HG02588 (cell line): ENCODE results near the gene CCDC106.

Experiments
- ATAC-seq: cut with Tn5 transposase; IDR thresholded peaks from one replicate; pipeline ENCODE4 v1.9.1; 2021; ENCODE audit warnings: mild to moderate bottlenecking, moderate library complexity; ENCODE audit not compliant: unreplicated experiment

CCDC106 gene

DNA sequence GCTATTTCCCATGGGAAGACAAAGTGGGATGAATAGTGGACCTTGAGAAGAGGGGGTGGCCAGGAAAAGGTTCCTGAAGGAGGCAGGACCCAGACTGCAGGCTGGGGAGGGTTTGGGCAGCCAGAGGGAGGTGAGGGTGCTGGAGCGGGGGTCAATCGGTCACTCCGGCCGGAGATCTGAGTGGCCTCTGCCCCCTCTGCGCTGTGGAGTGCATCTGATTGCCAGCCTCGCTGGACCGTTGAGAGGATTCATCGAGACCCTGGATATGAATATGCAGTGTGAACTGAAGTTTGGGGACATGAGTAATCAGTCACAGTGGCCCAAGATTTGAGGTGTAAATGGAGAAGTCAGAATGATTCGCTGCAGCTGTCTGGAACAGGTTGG, 12.7 kb upstream of the CCDC106 start:
- ATAC-seq, result no peak

DNA sequence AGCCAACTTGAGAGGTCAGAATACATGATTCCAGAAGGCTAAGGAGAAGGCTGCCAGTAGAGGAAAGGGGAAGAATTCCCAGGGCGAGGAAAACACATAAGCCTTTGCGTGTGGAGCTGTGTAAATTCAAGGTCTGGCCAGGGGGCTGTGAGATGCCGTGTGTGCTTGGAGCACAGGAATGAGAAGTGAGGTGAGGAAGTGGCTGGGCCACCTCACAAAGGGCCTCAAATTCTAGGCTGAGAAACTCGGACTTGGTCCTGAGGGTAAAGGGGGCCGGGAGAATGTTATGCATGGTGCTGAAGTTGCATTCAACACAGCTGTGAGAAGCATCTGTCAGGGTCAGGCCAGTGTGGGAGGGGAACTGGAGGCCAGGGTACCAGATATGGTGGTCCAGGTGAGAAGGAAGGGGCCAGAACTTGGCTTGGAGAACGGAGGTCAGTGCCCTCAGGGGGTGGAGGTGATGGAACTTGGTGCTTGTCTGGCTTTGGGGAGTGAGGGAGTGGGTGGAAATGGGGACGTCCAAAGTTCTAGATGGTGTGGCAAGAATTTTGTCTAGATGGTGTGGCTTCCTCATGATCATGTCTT, 12.1 kb upstream of the CCDC106 start:
- ATAC-seq, result no peak

DNA sequence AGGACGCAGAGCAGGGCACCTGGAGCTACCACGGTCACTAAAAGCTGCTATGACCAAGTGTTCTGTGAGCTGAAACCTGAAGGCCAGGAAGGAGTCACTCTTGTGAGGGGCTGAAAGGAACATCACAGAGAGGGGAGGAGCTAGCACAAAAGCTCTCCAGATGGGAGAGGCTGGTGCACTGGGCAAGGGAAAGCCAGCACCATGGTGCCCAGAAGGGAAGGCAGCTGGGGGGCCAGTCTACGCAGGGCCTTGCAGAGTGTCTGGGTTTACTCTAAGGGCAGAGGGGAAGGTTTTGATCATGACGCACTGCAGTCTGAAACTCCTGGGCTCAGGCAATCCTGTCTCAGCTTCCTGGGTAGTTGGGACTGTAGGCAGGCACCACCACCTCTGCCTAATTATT, 11.3 kb upstream of the CCDC106 start:
- ATAC-seq, result no peak

DNA sequence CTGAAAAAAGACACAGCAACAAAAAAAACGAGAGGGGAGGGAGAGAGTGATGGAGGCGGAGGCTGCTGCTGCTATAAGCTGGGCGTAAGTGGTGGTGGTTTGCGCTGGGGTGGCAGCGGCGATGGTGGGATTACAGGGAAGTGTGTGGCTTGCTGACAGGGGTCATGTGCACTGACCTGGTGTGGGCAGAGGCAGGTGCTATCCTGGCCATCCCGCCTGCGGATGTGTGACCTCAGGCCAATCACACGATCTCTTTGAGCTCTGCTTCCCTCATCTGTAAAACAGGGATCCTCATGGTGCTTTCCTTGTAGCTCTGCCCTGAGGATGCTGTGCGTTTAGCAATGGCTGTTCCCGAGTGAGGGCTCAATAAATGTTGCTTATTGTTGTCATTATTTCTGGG, 10.5 kb upstream of the CCDC106 start:
- ATAC-seq, result no peak

DNA sequence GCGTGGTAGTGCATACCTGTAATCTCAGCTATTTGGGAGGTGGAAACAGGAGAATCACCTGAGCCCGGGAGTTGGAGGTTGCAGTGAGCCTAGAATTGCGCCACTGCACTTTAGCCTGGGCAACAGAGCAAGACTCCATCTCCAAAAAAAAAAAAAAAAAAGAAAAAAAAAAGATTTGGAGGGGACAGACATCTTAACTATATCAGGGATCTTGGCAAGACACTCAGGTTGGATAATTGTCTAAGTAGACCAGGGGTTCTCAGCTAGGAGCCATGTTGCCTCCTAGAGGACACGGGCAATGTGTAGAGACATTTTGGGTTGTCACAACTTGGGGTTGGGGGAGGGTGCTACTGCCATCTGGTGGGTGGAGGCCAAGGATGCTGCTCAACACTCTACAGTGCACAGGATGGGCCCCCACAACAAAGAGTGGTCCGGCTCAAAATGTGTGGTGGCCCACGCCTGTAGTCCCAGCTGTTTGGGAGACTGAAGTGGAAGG, 9.1 kb upstream of the CCDC106 start:
- ATAC-seq, result no peak

DNA sequence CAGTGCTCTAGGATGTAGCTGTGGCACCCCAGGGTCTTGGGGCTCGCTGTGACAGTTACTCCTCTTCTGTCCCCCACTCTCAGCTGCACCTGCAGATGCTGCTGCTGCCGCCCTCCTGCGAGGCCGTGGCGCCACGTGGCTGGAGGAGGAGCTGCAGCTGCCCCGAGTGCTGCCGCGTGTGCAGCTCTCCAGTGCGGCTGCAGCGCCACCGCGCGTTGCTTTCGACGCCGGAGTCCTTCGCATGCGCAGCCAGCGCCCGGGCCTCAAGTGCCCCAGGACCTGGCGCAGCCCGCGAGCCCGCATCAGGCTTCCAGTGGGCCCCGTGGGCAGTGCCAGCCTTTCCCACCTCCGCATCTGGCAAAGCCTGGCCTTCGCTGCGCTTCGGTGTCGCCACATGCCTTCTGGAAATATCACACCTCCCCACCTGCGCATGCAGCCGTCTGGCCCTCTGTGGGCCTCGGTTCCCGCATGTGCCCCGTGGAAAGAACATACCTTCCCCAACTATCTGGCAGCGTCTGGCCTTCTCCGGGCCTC, 7.9 kb upstream of the CCDC106 start:
- ATAC-seq, result no peak

DNA sequence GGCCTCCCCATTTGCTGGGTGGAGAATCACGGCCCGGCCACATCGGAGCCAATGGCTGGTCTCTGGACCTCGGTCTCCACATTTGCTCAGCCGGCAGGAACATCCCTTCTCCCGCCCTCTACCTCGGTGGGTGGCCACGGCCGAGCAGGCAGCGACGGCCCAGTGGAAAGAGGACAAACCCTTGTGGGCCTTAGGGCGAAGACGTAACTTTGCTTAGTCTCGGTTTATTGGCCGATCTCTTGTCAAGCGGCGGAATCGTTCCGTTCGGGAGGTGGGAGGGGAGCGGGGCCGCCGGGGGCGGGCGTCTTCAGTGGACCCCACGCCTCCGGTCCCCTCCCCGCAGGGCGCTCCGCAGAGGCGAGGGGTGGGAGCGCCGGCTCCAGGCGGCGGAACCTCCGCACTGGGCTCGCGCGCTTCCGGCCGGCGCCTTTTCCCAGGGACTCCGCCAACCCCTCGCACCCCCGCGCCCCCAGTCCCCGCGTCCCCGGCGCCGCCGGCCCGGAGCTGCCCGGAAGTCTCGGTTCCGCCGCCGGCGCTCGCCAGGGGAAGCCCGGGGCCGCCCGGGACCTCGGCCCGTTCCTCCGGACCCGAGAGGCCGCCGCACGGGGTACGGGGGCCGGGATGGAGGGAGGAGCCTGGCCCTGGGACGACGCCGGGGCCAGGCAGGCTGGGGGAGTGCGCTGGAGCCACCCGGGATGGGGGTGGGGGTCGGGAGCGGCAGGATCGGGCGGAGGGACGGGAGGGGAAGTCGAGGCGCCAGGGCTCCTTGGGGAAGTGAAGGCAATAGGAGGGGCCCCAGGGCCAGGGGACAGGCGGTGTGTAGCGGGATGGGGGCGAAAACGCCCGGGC, 7.2 kb upstream of the CCDC106 start, which contains the start of gene ZNF580:
TSS of gene ZNF580 (plus strand) at position 426 of the 849 bp plus-strand sequence. CDS start 1,507 bp downstream, outside the sequence.
- no peak for ATAC-seq

DNA sequence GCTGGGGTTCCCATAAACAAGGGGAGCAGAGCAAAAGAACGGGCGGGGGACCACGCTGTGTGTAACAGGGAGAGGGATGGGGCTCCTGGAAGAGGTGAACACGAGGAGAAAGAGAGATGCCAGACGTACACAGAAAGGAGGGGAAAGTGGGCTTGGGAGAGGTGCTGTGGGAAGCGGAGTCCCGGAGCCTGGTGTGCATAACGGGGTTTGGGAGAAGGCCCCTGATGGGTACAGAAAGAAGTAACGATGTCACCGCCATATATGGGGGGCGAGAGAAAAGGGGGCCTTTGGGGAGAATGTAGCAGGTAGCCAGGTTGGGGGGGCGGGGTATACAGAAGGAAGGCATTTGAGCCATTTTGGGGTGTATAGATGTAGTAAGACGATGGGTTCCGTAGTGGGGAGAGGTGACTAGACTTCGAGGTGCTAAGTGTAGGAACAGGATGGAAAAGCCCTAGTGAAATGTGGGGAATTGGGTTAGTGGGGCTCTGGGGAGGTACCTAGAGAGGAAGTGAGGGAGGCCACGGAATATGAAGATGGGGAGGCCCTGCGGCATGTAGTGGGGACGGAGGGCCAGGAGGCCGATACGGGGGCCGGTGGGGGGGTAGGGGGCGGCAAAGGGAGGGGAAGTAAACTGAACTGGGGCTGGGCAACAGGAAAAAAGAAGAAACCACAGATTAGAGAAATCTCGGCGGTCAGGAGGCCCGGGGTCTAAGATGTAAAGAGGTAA, 6.4 kb upstream of the CCDC106 start:
- no peak for ATAC-seq

DNA sequence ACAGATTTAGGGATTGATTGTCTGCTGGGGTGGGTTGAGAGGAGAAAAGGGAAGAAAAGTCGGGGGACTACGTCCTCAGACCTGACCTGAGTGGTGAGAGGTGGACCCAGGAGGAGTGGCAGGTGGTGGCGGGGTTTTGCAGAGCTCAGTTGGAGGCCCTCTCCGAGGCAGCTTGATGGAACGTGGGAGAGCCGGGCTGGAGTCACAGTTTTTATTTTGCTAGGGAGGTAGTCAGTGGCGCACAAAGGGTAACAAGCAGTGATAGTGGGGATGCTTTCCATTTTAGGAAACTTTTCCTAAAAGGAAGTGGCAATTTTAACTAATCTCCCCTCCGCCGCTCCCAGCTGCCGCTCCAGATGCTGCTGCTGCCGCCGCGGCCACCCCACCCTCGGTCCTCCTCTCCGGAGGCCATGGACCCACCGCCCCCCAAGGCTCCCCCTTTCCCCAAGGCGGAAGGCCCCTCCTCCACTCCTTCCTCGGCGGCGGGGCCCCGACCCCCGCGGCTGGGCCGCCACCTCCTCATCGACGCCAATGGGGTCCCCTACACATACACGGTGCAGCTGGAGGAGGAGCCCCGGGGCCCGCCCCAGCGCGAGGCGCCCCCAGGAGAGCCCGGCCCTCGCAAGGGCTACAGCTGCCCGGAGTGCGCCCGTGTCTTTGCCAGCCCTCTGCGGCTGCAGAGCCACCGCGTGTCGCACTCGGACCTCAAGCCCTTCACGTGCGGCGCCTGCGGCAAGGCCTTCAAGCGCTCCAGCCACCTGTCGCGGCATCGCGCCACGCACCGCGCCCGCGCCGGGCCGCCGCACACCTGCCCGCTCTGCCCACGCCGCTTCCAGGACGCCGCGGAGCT, 5.6 kb upstream of the CCDC106 start:
- no peak for ATAC-seq

DNA sequence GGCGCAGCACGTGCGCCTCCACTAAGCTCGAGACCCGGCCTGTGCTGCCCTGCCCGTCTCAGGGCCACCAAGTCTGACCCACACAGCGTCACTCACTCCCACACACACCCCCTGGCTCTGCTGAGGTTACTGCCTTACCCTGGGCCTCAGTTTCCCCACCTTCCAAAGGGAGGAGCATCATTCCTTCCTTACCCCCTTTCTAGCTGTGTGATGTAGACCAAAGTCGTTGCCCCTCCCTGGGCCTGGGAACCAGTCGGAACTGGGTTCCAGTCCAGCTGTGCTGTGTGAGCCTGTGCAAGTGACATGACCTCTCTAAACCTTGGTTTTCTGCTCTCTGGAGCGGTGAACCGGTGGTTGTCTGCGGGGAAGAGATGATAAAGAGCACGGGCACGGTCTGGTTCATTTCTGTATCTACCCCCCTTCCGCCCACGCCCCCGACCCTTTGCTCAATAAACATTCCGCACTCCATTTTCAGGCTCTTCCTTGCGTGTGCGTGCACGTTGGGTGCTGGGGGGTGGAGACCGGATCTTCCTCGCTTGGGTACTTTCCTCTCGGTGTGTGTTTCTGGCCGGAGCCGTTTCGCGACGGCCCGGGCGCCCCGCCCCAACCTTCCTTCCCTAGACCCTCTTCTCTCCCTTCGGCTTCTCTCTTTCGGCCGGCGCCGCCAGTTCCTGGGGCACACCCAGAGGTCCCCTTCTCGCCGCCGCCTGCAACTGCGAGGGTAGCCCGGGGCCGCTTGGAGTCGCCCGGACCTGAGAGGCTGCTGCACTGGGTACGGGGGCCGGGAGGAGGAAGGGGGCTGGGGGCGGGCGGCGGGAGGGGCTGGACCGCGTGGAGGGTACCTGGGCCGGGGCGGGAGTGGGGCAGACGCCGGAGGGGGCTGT, 4.8 kb upstream of the CCDC106 start, which contains the start of gene ZNF581:
TSS of gene ZNF581 (plus strand) at position 647 of the 884 bp plus-strand sequence. CDS start 923 bp downstream, outside the sequence.
- no peak for ATAC-seq

DNA sequence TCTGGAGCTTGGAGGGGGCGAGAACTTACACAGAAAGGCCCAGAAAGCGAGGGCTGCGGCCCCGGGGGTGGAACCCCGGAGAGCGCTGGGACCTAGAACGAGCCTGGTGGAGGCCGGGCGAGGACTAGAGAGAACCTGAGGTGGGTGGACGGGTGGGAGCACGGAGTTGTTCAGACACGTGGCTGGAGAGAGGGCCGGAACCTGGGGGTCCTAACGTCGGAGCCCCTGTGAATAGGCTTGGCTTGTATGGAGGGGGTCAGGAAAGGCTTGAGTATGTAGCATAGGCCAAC, 4.2 kb upstream of the CCDC106 start:
- no peak for ATAC-seq

DNA sequence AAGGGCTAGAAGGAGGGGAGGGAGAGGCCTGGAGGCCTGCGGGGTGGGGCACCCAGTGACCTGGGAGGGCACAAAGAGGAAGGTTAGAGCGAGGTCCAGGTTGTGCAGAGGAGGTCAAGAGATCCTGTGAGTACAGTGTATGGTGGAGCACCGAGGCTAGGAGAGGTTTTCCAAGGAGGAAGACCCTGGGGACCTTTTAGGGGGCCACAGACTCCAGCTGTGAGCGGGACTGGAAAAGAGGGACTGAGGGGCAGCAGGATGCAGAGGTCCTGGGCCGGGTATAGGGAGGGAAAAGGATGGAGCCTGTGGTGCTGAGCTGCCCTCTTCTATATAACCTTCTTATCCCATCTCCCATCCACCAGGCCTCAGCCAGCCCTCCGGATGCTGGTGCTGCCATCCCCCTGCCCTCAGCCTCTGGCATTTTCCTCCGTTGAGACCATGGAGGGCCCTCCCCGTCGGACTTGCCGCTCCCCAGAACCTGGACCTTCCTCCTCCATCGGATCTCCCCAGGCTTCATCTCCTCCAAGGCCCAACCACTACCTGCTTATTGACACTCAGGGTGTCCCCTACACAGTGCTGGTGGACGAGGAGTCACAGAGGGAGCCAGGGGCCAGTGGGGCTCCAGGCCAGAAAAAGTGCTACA, 3.7 kb upstream of the CCDC106 start:
- no peak for ATAC-seq

DNA sequence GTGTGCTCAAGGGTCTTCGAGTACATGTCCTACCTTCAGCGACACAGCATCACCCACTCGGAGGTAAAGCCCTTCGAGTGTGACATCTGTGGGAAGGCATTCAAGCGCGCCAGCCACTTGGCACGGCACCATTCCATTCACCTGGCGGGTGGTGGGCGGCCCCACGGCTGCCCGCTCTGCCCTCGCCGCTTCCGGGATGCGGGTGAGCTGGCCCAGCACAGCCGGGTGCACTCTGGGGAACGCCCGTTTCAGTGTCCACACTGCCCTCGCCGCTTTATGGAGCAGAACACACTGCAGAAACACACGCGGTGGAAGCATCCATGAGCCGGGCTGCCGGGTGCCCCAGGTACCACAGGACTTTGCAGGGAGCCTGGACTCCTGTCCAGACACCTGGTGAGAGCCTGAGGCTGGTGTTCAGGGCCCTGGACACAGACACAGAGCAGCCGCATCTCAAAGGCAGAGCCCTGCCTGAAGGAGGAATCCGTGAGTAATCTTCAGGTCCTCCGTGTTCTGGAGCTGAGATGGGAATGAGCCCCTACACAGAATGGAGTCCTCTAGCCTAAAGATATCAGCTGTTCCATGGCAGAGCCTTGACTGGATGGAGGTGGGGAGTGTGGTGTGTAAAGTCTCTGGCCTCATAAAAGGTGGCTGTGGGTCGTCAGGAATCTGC, 3.0 kb upstream of the CCDC106 start:
- ATAC-seq, result no peak

DNA sequence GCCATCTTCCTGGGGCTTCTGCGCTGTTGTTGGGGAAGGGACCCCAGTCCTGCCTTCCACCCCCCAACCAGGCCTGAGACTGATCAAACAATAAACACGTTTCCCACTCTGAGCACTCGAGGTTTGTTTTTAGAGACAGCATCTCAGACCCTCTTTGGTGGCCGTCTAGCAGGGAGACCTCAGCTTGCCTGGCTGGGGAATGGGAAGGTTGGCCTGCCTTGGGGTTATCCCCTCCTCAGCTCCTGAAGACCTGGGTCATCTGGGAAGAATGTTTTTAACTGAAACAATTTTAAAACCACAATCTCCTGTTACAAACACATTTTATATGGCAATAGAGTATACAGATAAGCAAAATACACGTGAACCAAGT, 2.5 kb upstream of the CCDC106 start:
- no peak for ATAC-seq

DNA sequence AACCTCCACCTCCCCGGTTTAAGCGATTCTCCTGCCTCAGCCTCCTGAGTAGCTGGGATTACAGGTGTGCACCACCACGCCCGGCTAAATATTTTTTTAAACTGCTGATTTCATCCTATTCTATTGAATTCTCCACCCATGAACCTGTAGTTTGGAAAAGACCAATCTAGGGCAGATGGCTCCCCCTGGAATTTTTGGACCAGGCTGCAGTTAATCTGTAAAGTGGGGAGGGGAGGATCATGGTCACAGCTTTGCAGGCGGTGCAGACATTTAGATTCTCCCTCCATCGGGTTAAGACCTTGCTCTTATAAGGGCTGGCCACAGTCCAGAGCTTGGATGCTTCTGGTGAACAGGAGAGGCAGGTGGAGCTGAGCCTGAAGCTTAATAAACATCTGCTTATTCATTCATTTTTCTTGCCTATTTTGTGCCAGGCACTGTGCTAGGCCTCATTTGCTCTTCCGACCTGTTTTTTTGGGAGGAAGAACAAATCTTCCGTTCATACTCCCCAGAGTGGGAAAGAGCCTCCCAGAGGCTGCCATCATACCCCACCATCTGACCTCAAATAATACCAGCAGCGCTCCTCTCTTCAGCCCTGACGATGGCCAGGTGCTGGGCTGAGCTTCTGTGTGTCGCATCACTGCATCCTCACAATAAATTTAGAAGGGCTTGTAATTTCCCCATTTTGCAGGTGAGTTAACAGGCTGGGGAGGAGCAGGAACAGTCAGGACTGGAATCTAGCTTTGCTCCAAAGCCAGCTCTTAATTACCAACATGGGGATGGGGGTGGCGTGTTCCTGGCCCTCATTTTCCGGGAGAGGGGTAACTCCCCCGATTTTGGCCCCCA, 902 bp upstream of the CCDC106 start:
- no peak for ATAC-seq

DNA sequence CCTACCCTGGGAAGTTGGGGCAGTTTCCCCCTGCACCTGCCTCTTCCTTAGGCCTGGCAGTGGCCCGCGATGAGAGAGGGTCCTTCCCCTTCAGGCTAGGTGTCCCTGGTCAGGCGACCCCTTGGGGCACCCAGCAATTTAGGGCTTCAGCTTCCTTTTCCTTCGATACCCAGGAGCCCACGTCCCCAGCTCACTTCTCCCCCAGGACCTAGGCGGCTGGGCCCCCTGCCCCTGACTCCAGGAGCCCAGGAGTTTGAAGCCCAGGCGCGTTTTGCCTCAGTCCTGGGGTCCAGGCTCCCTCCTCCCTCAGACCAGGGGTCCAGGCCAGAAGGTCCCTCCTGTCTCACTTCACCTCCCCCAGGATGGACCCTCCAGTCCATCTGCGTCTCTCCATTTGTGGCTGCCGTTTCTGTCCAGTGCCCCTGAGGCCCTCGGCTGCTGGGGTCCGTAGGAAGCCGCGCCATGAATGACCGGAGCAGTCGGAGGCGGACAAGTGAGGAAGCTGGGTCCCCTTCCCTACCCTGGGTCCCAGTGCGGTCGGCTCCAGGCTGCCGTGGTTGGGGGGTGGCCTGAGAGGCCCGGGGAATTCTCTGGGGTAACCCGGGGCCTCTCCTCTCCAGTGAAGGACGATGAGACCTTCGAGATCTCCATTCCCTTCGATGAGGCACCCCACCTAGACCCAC, 714 bp downstream of the CCDC106 start:
- no peak for ATAC-seq
